GM12878 (cell line): ENCODE data around the gene CIP2A. TPM values are rescaled to one million over a fixed set of nuclear protein-coding genes. Genes with fewer than 3 reads are reported as not detected.

ENCODE experiments used
- ATAC-seq: fragments of 200-7000 bp; cut with Tn5 transposase; 3 replicates; pipeline ENCODE4 v1.9.1; 2020; ENCODE audit warnings: mild to moderate bottlenecking, moderate library complexity
- BruUV-seq: library from RNA; stranded (reverse); fragments of 400-500 nt; replicated peaks from 2 replicates; lab custom pipeline; 2021; lab: Mats Ljungman, UMichigan
- CTCF ChIA-PET: fragments of 300-600 bp; sonication (Branson Sonifier 250); formaldehyde crosslinking; extraction: SDS; loops from one replicate; lab custom pipeline; 2021; ENCODE audit warnings: inconsistent platforms; lab: Yijun Ruan, JAX
- POLR2A ChIA-PET: fragments of 350-600 bp; formaldehyde crosslinking; extraction: SDS; loops from one replicate; lab custom pipeline; 2021; ENCODE audit warnings: inconsistent platforms; lab: Charles Lee
- RAD21 ChIA-PET: fragments of 300-600 bp; sonication (Branson Sonifier 250); formaldehyde crosslinking; loops from one replicate; lab custom pipeline; 2023; ENCODE audit warnings: antibody characterized with exemption; ENCODE audit not compliant: unreplicated experiment; lab: Charles Lee
- SMC1A ChIA-PET: fragments of 300-600 bp; sonication (Branson Sonifier 250); formaldehyde crosslinking; loops from one replicate; lab custom pipeline; 2023; ENCODE audit not compliant: unreplicated experiment, uncharacterized antibody; lab: Charles Lee
- DNase-seq: peaks from one replicate; pipeline ENCODE4 v3.0.0-alpha.2; 2011; ENCODE audit warnings: low read depth, low spot score
- FAIRE-seq: peaks from 3 replicates; lab custom pipeline; 2011; peaks lifted over from hg19 to GRCh38; lab: Jason Lieb, UNC
- H2AFZ ChIP-seq: 2 replicates; pipeline ENCODE4 v1.6.0; 2011; ENCODE audit warnings: low read depth, low read length, control low read depth; ENCODE audit not compliant: control insufficient read depth
- H3K27ac ChIP-seq: 2 replicates; pipeline ENCODE4 v1.5.1; 2011; ENCODE audit warnings: control low read depth; ENCODE audit not compliant: control insufficient read depth, insufficient read depth
- H3K27me3 ChIP-seq, 2 experiments: replicated peaks in 1 of 2; 2 replicates each; pipeline versions ENCODE4 v1.6.0 to v1.6.1; 2011; ENCODE audit warnings: low read length in 1 of 2; ENCODE audit not compliant: control insufficient read depth in 2 of 2, insufficient read depth in 2 of 2
- H3K36me3 ChIP-seq, 2 experiments: 2 replicates each; pipeline ENCODE4 v1.5.1; 2011; ENCODE audit warnings: low read length in 1 of 2; ENCODE audit not compliant: control insufficient read depth in 2 of 2, insufficient read depth in 2 of 2
- H3K4me1 ChIP-seq: 2 replicates; pipeline ENCODE4 v1.6.1; 2011; ENCODE audit warnings: mild to moderate bottlenecking, low read length, moderate library complexity, mixed read lengths; ENCODE audit not compliant: control insufficient read depth, insufficient read depth
- H3K4me2 ChIP-seq: 2 replicates; pipeline ENCODE4 v1.6.0; 2011; ENCODE audit warnings: control low read depth; ENCODE audit not compliant: control insufficient read depth, insufficient read depth
- H3K4me3 ChIP-seq: fragments of 200-600 bp; sonication (generic); 2 replicates; pipeline ENCODE4 v1.5.1; 2016
- H3K79me2 ChIP-seq: 2 replicates; pipeline ENCODE4 v1.6.0; 2011; ENCODE audit warnings: low read length; ENCODE audit not compliant: control insufficient read depth, insufficient read depth
- H3K9ac ChIP-seq: 2 replicates; pipeline ENCODE4 v1.8.0; 2011; ENCODE audit warnings: low read length, control low read depth, mixed read lengths; ENCODE audit not compliant: control insufficient read depth, insufficient read depth
- H3K9me3 ChIP-seq: replicated peaks from 3 replicates; pipeline ENCODE4 v1.5.1; 2011; ENCODE audit warnings: mild to moderate bottlenecking, low read length; ENCODE audit not compliant: control insufficient read depth, insufficient read depth
- H4K20me1 ChIP-seq: 2 replicates; pipeline ENCODE4 v1.6.0; 2011; ENCODE audit not compliant: control insufficient read depth, insufficient read depth
- CBX3 ChIP-seq: fragments of 200-600 bp; sonication (generic); IDR thresholded peaks from 2 replicates; pipeline ENCODE4 v1.6.1; 2016; ENCODE audit warnings: low read depth, borderline replicate concordance
- CEBPB ChIP-seq, 2 experiments: fragments of 150-350 bp in 1 of 2; IDR thresholded peaks; 2 replicates each; pipeline ENCODE4 v1.6.1; 2012 to 2014; ENCODE audit warnings: low read depth in 2 of 2, low read length in 2 of 2, borderline replicate concordance in 1 of 2, inconsistent platforms in 1 of 2
- EZH2 ChIP-seq: IDR thresholded peaks from 2 replicates; pipeline ENCODE4 v1.6.1; 2012; ENCODE audit warnings: low read depth, mild to moderate bottlenecking, control low read depth, inconsistent platforms, low read length, borderline replicate concordance; ENCODE audit not compliant: control insufficient read depth
- HCFC1 ChIP-seq: fragments of 150-350 bp; IDR thresholded peaks from 2 replicates; pipeline ENCODE4 v1.6.1; 2014; ENCODE audit warnings: low read length
- KAT2A ChIP-seq: conservative IDR thresholded peaks from 2 replicates; pipeline ENCODE4 v1.6.1; 2011; ENCODE audit warnings: low read depth, low read length; ENCODE audit not compliant: control insufficient read depth
- MEF2B ChIP-seq: fragments of 450-650 bp; IDR thresholded peaks from 2 replicates; pipeline ENCODE4 v1.6.1; 2018; ENCODE audit warnings: mild to moderate bottlenecking, moderate library complexity; ENCODE audit not compliant: partially characterized antibody, poor library complexity, severe bottlenecking
- MTA2 ChIP-seq: fragments of 450-650 bp; IDR thresholded peaks from 2 replicates; pipeline ENCODE4 v1.6.1; 2016; ENCODE audit warnings: low read depth, mild to moderate bottlenecking, moderate library complexity
- MYC ChIP-seq: IDR thresholded peaks from 2 replicates; pipeline ENCODE4 v1.6.1; 2011; ENCODE audit warnings: mild to moderate bottlenecking, low read length, moderate library complexity, inconsistent platforms; ENCODE audit not compliant: insufficient read depth, insufficient replicate concordance, insufficient read length, severe bottlenecking
- POLR2A ChIP-seq: IDR thresholded peaks from 2 replicates; pipeline ENCODE4 v1.6.1; 2011; ENCODE audit warnings: low read depth, mild to moderate bottlenecking, low read length
- POLR2AphosphoS2 ChIP-seq: IDR thresholded peaks from 2 replicates; pipeline ENCODE4 v1.6.1; 2011; ENCODE audit warnings: low read depth, mild to moderate bottlenecking, low read length, improper control_type of control experiment, moderate library complexity
- RELB ChIP-seq: fragments of 450-650 bp; IDR thresholded peaks from 2 replicates; pipeline ENCODE4 v1.6.1; 2017; ENCODE audit warnings: low read depth, mild to moderate bottlenecking, moderate library complexity
- RUNX3 ChIP-seq: IDR thresholded peaks from 2 replicates; pipeline ENCODE4 v1.6.1; 2012; ENCODE audit warnings: low read length, inconsistent platforms
- ZNF24 ChIP-seq: fragments of 450-650 bp; IDR thresholded peaks from 2 replicates; pipeline ENCODE4 v1.6.1; 2017; ENCODE audit warnings: antibody characterized with exemption, mild to moderate bottlenecking
- ZNF622 ChIP-seq: fragments of 450-650 bp; IDR thresholded peaks from 2 replicates; pipeline ENCODE4 v1.6.1; 2017; ENCODE audit warnings: mild to moderate bottlenecking, inconsistent platforms
- WGBS: methylation state at CpG from one replicate; pipeline ENCODE4 v1.1.6; 2016; ENCODE audit warnings: low lambda C conversion rate; ENCODE audit not compliant: insufficient replicate concordance, insufficient coverage; ENCODE audit errors: missing lambda C conversion rate; 5-methylcytosine and 5-hydroxymethylcytosine counted together
- in situ Hi-C: fragments of 300-500 bp; cut with MboI; formaldehyde crosslinking; loops from 9 replicates; pipeline ENCODE4 v1.14.3; 2018; ENCODE audit warnings: mixed read lengths
- intact Hi-C: fragments of 100-400 bp; cut with micrococcal nuclease; formaldehyde crosslinking; loops from one replicate; pipeline ENCODE4 v1.14.2; 2022; ENCODE audit not compliant: unreplicated experiment
- polyA plus RNA-seq, 11 experiments: library from polyadenylated mRNA; depleted of rRNA in 4 of 11; unstranded in 6 of 11; stranded (reverse) in 5 of 11; fragments of >200 nt; fragmentation: Nextera tagmentation in 4 of 11; fragmentation: Illumina TruSeq in 1 of 11; extraction: Ambion mirVana in 4 of 11; extraction: Trizol in 1 of 11; gene quantifications; 1 replicate in 1 of 11; 2 replicates in 10 of 11; pipeline versions ENCODE4 v1.2.1 to v1.2.3, GENCODE V29; 2011 to 2016; ENCODE audit warnings: inconsistent platforms in 2 of 11, missing spikeins in 2 of 11, low read depth in 1 of 11
- total RNA-seq, 4 experiments: library from RNA; depleted of rRNA in 3 of 4; stranded (reverse); fragments of >200 nt in 3 of 4; fragmentation: Illumina TruSeq in 1 of 4; extraction: Trizol in 1 of 4; gene quantifications; 2 replicates each; pipeline versions ENCODE4 v1.2.1 to v1.2.3, GENCODE V29; 2013 to 2021

Gene CIP2A
- total and polyA plus RNA-seq, 10 of the 15 experiments (the other 5 are each of a cell fraction or from before 2014, with no cell fraction given) = 12.5 to 29.7 (median 26.5) TPM

- DNase-seq = no peak
- Histone ChIP-seq H2AFZ (no peak overlapping the region), H4K20me1 (no peaks in the 10 kb centered on the region; the same call in 1 of the 2 replicates), H3K9ac (no peak overlapping the region), H3K27ac (no peak overlapping the region), H3K4me1 (peaks cover 9% of the 10 kb centered on the region), H3K79me2 (no peaks in the 10 kb centered on the region), H3K9me3 (peaks cover 3% of the 10 kb centered on the region), H3K4me2 (no peak overlapping the region), H3K4me3 (no peak overlapping the region), H3K36me3 (no peaks in the 10 kb centered on the region), H3K27me3 (no peaks in the 10 kb centered on the region)
- ChIA-PET SMC1A (interaction anchor here (0.5 to 3.9 kb wide), 9 partner anchors 10 to 144 kb away, joined by 3 to 30 read pairs (median 4); partner anchors contain the start of genes CIP2A and DZIP3), POLR2A (interaction anchor here (2.0 kb wide), 1 partner anchor 14 kb away, joined by 18 read pairs; the partner anchor contains the start of genes CIP2A and DZIP3), RAD21 (interaction anchor here (5.3 kb wide), 1 partner anchor 14 kb away, joined by 24 read pairs; the partner anchor contains the start of genes CIP2A and DZIP3), CTCF (interaction anchor here (2.3 to 7.5 kb wide), 2 partner anchors 14 to 19 kb away, joined by 5 to 47 read pairs; partner anchors contain the start of genes CIP2A and DZIP3)
- intact Hi-C loops (no loop called here), in situ Hi-C loops (no loop called here)
- TF ChIP-seq RUNX3 (peak; percentile 36; the same call in 1 of the 2 replicates), POLR2AphosphoS2 (no peak)
- no peak for FAIRE-seq
- ATAC-seq = no peak; the same call in 1 of the 3 replicates
- no TSS peak for BruUV-seq
Measured at GRCh38 chr3:108603691-108604090, 14.5 kb upstream of the CIP2A start.

GRCh38 chr3:108602935-108603294 lies 13.7 kb upstream of the CIP2A start:
- peak overlapping the region; percentile 43 for H2AFZ ChIP-seq
- POLR2A ChIA-PET = interaction anchor here (0.5 to 2.0 kb wide), 2 partner anchors 13 to 22 kb away, joined by 3 to 18 read pairs; partner anchors contain the start of genes CIP2A and DZIP3
- no peaks in the 10 kb centered on the region for H3K79me2 ChIP-seq
- H3K4me2 ChIP-seq = peak overlapping the region; percentile 57; the same call in 1 of the 2 replicates
- no peaks in the 10 kb centered on the region for H3K36me3 ChIP-seq
- DNase-seq = no peak
- CTCF ChIA-PET = interaction anchor here (1.2 to 7.5 kb wide), 3 partner anchors 13 to 126 kb away, joined by 3 to 47 read pairs (median 5); partner anchors contain the start of genes CIP2A and DZIP3
- FAIRE-seq = no peak
- peaks cover 3% of the 10 kb centered on the region for H3K9me3 ChIP-seq
- H3K9ac ChIP-seq = no peak overlapping the region
- 100% methylated on average over 2 of the region's 2 CpGs for WGBS
- no peak overlapping the region for H3K27ac ChIP-seq
- no peak for ATAC-seq
- intact Hi-C loops = no loop called here
- H4K20me1 ChIP-seq = no peaks in the 10 kb centered on the region; the same call in 1 of the 2 replicates
- peaks cover 9% of the 10 kb centered on the region for H3K4me1 ChIP-seq
- RAD21 ChIA-PET = interaction anchor here (0.6 to 5.3 kb wide), 2 partner anchors 13 to 676 kb away, joined by 3 to 24 read pairs; partner anchors contain the start of genes CIP2A and DZIP3
- no TSS peak for BruUV-seq
- in situ Hi-C loops = no loop called here
- H3K4me3 ChIP-seq = peak overlapping the region; percentile 10; the same call in 1 of the 2 replicates
- SMC1A ChIA-PET = interaction anchor here (0.9 to 3.9 kb wide), 10 partner anchors 9 to 71 kb away, joined by 3 to 30 read pairs (median 4); partner anchors contain the start of genes CIP2A and DZIP3
- H3K27me3 ChIP-seq = no peaks in the 10 kb centered on the region
- TF ChIP-seq EZH2 (no peak), MEF2B (no peak), ZNF622 (no peak), CBX3 (no peak), POLR2A (no peak), KAT2A (no peak), CEBPB (IDR thresholded peaks at IDR 0.05; ENCODE audit: borderline replicate concordance in 1 of 2, low read depth in 2 of 2, low read length in 2 of 2) (no peak), MYC (no peak), HCFC1 (no peak), MTA2 (no peak), RELB (no peak), ZNF24 (no peak)
